NCI-H82 treated with DMSO at 0.1 percent for 48 hours (cell line): ENCODE measurements around the gene TSPAN10.
A peak's percentile ranks its signal among the peaks of the same experiment; 100 is the strongest.
"Not testable (repeated sequence)": the region's sequence is repeated elsewhere in the genome, so short reads cannot be mapped to it uniquely, and the experiment has no call there.

Experiments
- DNase-seq: peaks from one replicate; lab custom pipeline; 2025; ENCODE audit not compliant: unreplicated experiment; lab: John Stamatoyannopoulos, UW

Gene TSPAN10

GRCh38 chr17:81636505-81637288 lies at the start of gene TSPAN10, which contains the start of gene NPLOC4:
Gene TSPAN10 (plus strand): TSS chr17:81637196. CDS start chr17:81642413, 5,217 bp downstream.
Gene NPLOC4 (minus strand): TSS chr17:81637112. CDS start chr17:81636930, 182 bp downstream.
- DNase-seq = peak; percentile 70

- DNase-seq = no peak
Observed at GRCh38 chr17:81589612-81590011, 47.4 kb upstream of the TSPAN10 start.

- DNase-seq = no peak
Observed at GRCh38 chr17:81590121-81590520, 46.9 kb upstream of the TSPAN10 start.

GRCh38 chr17:81591971-81592370 lies 45.0 kb upstream of the TSPAN10 start:
- no peak for DNase-seq

GRCh38 chr17:81593105-81593871 lies 43.7 kb upstream of the TSPAN10 start:
- no peak for DNase-seq

GRCh38 chr17:81599719-81600486 lies 37.1 kb upstream of the TSPAN10 start:
- DNase-seq = no peak

GRCh38 chr17:81601525-81602120 lies 35.4 kb upstream of the TSPAN10 start:
- peak; percentile 37 for DNase-seq

- no peak for DNase-seq
Observed at GRCh38 chr17:81603846-81604610, 33.0 kb upstream of the TSPAN10 start.

GRCh38 chr17:81607431-81607830 lies 29.6 kb upstream of the TSPAN10 start:
- DNase-seq = no peak

GRCh38 chr17:81608082-81608481 lies 28.9 kb upstream of the TSPAN10 start:
- DNase-seq = no peak

- DNase-seq = no peak
Observed at GRCh38 chr17:81608605-81609004, 28.4 kb upstream of the TSPAN10 start.

- no peak for DNase-seq
Observed at GRCh38 chr17:81609541-81610311, 27.3 kb upstream of the TSPAN10 start.

- DNase-seq = no peak
Observed at GRCh38 chr17:81612172-81612970, 24.6 kb upstream of the TSPAN10 start.

- no peak for DNase-seq
Observed at GRCh38 chr17:81615401-81615930, 21.5 kb upstream of the TSPAN10 start.

GRCh38 chr17:81616877-81617276 lies 20.1 kb upstream of the TSPAN10 start:
- no peak for DNase-seq

- not testable (repeated sequence) for DNase-seq
Observed at GRCh38 chr17:81618307-81618706, 18.7 kb upstream of the TSPAN10 start.

GRCh38 chr17:81621494-81622130 lies 15.4 kb upstream of the TSPAN10 start:
- no peak for DNase-seq

GRCh38 chr17:81630274-81630673 lies 6.7 kb upstream of the TSPAN10 start:
- no peak for DNase-seq
